Kidney epithelial cell (primary cell): ENCODE measurements around the gene KCNJ3. TPM values are rescaled to one million over a fixed set of nuclear protein-coding genes. Genes with fewer than 3 reads are reported as not detected.
"Not testable (repeated sequence)": the region's sequence is repeated elsewhere in the genome, so short reads cannot be mapped to it uniquely, and the experiment has no call there.

Experiments used
- DNase-seq: peaks from one replicate; pipeline ENCODE4 v3.0.0-alpha.2; 2010; ENCODE audit warnings: low read depth
- H3K27me3 ChIP-seq: 2 replicates; pipeline ENCODE4 v1.6.0; 2011; ENCODE audit warnings: low read length; ENCODE audit not compliant: control insufficient read depth, insufficient read depth
- H3K36me3 ChIP-seq: 2 replicates; pipeline ENCODE4 v1.5.1; 2011; ENCODE audit warnings: low read length; ENCODE audit not compliant: control insufficient read depth, insufficient read depth
- H3K4me3 ChIP-seq: 2 replicates; pipeline ENCODE4 v1.5.1; 2011; ENCODE audit warnings: low read depth, mild to moderate bottlenecking, control low read depth, low read length
- CTCF ChIP-seq: IDR thresholded peaks from 2 replicates; pipeline ENCODE4 v1.5.1; 2011; ENCODE audit warnings: mild to moderate bottlenecking, moderate library complexity, low read length, control low read depth, inconsistent platforms; ENCODE audit not compliant: insufficient read depth, poor library complexity, severe bottlenecking
- total RNA-seq: library from RNA; depleted of rRNA; stranded (reverse); fragments of >200 nt; gene quantifications from 2 replicates; pipeline ENCODE4 v1.2.3, GENCODE V29; 2015

Gene KCNJ3
- total RNA-seq, 1 donor from 2014 or later = not detected

- Histone ChIP-seq H3K36me3 (no peaks in the 10 kb centered on the region), H3K4me3 (no peak overlapping the region), H3K27me3 (no peaks in the 10 kb centered on the region)
- TF ChIP-seq CTCF = no peak
- DNase-seq = no peak
Measured at GRCh38 chr2:154846842-154847241, 148.3 kb downstream of the KCNJ3 start.

- H3K27me3 ChIP-seq = no peaks in the 10 kb centered on the region
Measured at GRCh38 chr2:154849482-154849881, 151.0 kb downstream of the KCNJ3 start.

GRCh38 chr2:154850532-154850931 is 152.0 kb downstream of the KCNJ3 start:
- TF ChIP-seq CTCF = no peak
- Histone ChIP-seq H3K4me3 (no peak overlapping the region), H3K27me3 (no peaks in the 10 kb centered on the region), H3K36me3 (no peaks in the 10 kb centered on the region)
- no peak for DNase-seq

More at GRCh38 chr2:154849482-154849881, 151.0 kb downstream of the KCNJ3 start:
- Histone ChIP-seq H3K4me3 (no peak overlapping the region), H3K36me3 (no peaks in the 10 kb centered on the region)
- TF ChIP-seq CTCF = no peak
- DNase-seq = no peak

- no peaks in the 10 kb centered on the region for H3K36me3 ChIP-seq
- H3K27me3 ChIP-seq = no peaks in the 10 kb centered on the region
- no peak for DNase-seq
- TF ChIP-seq CTCF = no peak
- no peak overlapping the region for H3K4me3 ChIP-seq
Measured at GRCh38 chr2:154855138-154855537, 156.6 kb downstream of the KCNJ3 start.

GRCh38 chr2:154867151-154867550 is 168.7 kb downstream of the KCNJ3 start:
- DNase-seq, H3K36me3 ChIP-seq, H3K27me3 ChIP-seq, H3K4me3 ChIP-seq: not testable (repeated sequence)

GRCh38 chr2:154875999-154876398 is 177.5 kb downstream of the KCNJ3 start:
- no peaks in the 10 kb centered on the region for H3K27me3 ChIP-seq

More at GRCh38 chr2:154875999-154876398, 177.5 kb downstream of the KCNJ3 start:
- H3K36me3 ChIP-seq = no peaks in the 10 kb centered on the region
- no peak for TF ChIP-seq CTCF
- DNase-seq = no peak
- H3K4me3 ChIP-seq = no peak overlapping the region
